CD14-positive monocyte (primary cell): Measurements from ENCODE around the gene AOPEP. TPM values are rescaled to one million over a fixed set of nuclear protein-coding genes. Genes with fewer than 3 reads are reported as not detected.

Source experiments
- DNase-seq, 3 donors: peaks; one replicate each; pipeline ENCODE4 v3.0.0-alpha.2; 2011 to 2022
- H2AFZ ChIP-seq: 2 replicates; pipeline ENCODE4 v1.6.0; 2012; ENCODE audit warnings: mild to moderate bottlenecking, low read depth, low read length, inconsistent platforms; ENCODE audit not compliant: insufficient read depth, poor library complexity, severe bottlenecking
- H3K27ac ChIP-seq, 2 donors: 1 replicate in 1 of 2; 2 replicates in 1 of 2; pipeline ENCODE4 v1.5.1; 2012 to 2013; ENCODE audit warnings: low read length in 2 of 2, control low read depth in 1 of 2, inconsistent platforms in 1 of 2, low read depth in 1 of 2, mild to moderate bottlenecking in 1 of 2
- H3K27me3 ChIP-seq, 2 donors: one replicate each; pipeline versions ENCODE4 v1.6.0 to v1.6.1; 2011 to 2013; ENCODE audit warnings: low read length in 2 of 2; ENCODE audit not compliant: control insufficient read depth in 2 of 2, insufficient read depth in 2 of 2
- H3K36me3 ChIP-seq, 2 donors: replicated peaks in 1 of 2; 1 replicate in 1 of 2; 2 replicates in 1 of 2; pipeline versions ENCODE4 v1.5.1 to v1.6.1; 2012 to 2013; ENCODE audit warnings: low read length in 2 of 2, control low read depth in 1 of 2, inconsistent platforms in 1 of 2, mild to moderate bottlenecking in 1 of 2; ENCODE audit not compliant: insufficient read depth in 2 of 2, control insufficient read depth in 1 of 2
- H3K4me1 ChIP-seq, 2 donors: 1 replicate in 1 of 2; 2 replicates in 1 of 2; pipeline versions ENCODE4 v1.5.1 to v1.6.1; 2012 to 2013; ENCODE audit warnings: low read length in 2 of 2, control low read depth in 1 of 2, inconsistent platforms in 1 of 2, mild to moderate bottlenecking in 1 of 2, moderate library complexity in 1 of 2; ENCODE audit not compliant: insufficient read depth in 2 of 2, control insufficient read depth in 1 of 2
- H3K4me2 ChIP-seq: replicated peaks from 2 replicates; pipeline ENCODE3; 2012; ENCODE audit warnings: low read length, moderate library complexity, mild to moderate bottlenecking; ENCODE audit not compliant: poor library complexity, severe bottlenecking; ENCODE audit errors: extremely low read depth
- H3K4me3 ChIP-seq, 3 experiments: fragments of 200-600 bp in 1 of 3; sonication (generic) in 1 of 3; replicated peaks in 1 of 3; 1 replicate in 2 of 3; 2 replicates in 1 of 3; pipeline ENCODE4 v1.5.1; 2011 to 2013; ENCODE audit warnings: low read length in 3 of 3, mild to moderate bottlenecking in 3 of 3, control low read depth in 2 of 3, low read depth in 2 of 3, inconsistent platforms in 1 of 3, moderate library complexity in 1 of 3
- H3K79me2 ChIP-seq: 2 replicates; pipeline ENCODE4 v1.6.0; 2012; ENCODE audit warnings: mild to moderate bottlenecking, control low read depth, inconsistent platforms, low read length, moderate library complexity; ENCODE audit not compliant: insufficient read depth
- H3K9ac ChIP-seq: 2 replicates; pipeline ENCODE4 v1.6.0; 2017; ENCODE audit warnings: low read length, mild to moderate bottlenecking; ENCODE audit not compliant: insufficient read depth, poor library complexity, severe bottlenecking
- H3K9me3 ChIP-seq, 2 donors: replicated peaks in 1 of 2; 1 replicate in 1 of 2; 2 replicates in 1 of 2; pipeline versions ENCODE4 v1.5.1 to v1.6.1; 2012 to 2013; ENCODE audit warnings: low read length in 2 of 2, control low read depth in 1 of 2; ENCODE audit not compliant: control insufficient read depth in 1 of 2, insufficient read depth in 1 of 2
- H4K20me1 ChIP-seq: 2 replicates; pipeline ENCODE4 v1.6.0; 2012; ENCODE audit warnings: mild to moderate bottlenecking, low read length, control low read depth, moderate library complexity; ENCODE audit not compliant: insufficient read depth
- H3K27ac Mint-ChIP-seq, 7 donors: one replicate each; pipeline ENCODE4 v1.8.0; 2020; ENCODE audit warnings: mild to moderate bottlenecking in 7 of 7, mixed read lengths in 7 of 7, moderate library complexity in 6 of 7, inconsistent platforms in 2 of 7
- H3K27me3 Mint-ChIP-seq, 3 donors: one replicate each; pipeline ENCODE4 v1.8.0; 2021 to 2022; ENCODE audit warnings: low read depth in 3 of 3, mild to moderate bottlenecking in 3 of 3, mixed read lengths in 3 of 3, moderate library complexity in 3 of 3, inconsistent platforms in 1 of 3
- H3K36me3 Mint-ChIP-seq, 2 donors: one replicate each; pipeline ENCODE4 v1.8.0; 2020; ENCODE audit warnings: mixed read lengths in 2 of 2, inconsistent platforms in 1 of 2, mild to moderate bottlenecking in 1 of 2
- H3K4me1 Mint-ChIP-seq: one replicate; pipeline ENCODE4 v1.8.0; 2020; ENCODE audit warnings: mild to moderate bottlenecking, mixed read lengths
- H3K4me3 Mint-ChIP-seq, 2 donors: one replicate each; pipeline ENCODE4 v1.8.0; 2020; ENCODE audit warnings: mild to moderate bottlenecking in 2 of 2, mixed read lengths in 2 of 2, moderate library complexity in 1 of 2
- H3K9me3 Mint-ChIP-seq, 7 donors: one replicate each; pipeline ENCODE4 v1.8.0; 2020 to 2022; ENCODE audit warnings: mixed read lengths in 7 of 7, mild to moderate bottlenecking in 6 of 7, moderate library complexity in 6 of 7, inconsistent platforms in 2 of 7
- CTCF ChIP-seq: fragments of 200-600 bp; IDR thresholded peaks from one replicate; pipeline ENCODE4 v1.8.0; 2022; ENCODE audit warnings: antibody characterized with exemption, mild to moderate bottlenecking
- WGBS: methylation state at CpG from one replicate; pipeline ENCODE4 v1.1.5; 2013; ENCODE audit warnings: missing lambda C conversion rate; ENCODE audit not compliant: insufficient coverage; 5-methylcytosine and 5-hydroxymethylcytosine counted together
- intact Hi-C, 2 donors: fragments of 100-400 bp; cut with micrococcal nuclease; formaldehyde crosslinking; loops; one replicate each; pipeline versions ENCODE4 v1.15.0 to v1.15.1; 2023
- polyA plus RNA-seq, 3 donors: library from polyadenylated mRNA; depleted of rRNA in 1 of 3; unstranded in 2 of 3; stranded (reverse) in 1 of 3; fragments of 300-500 nt in 2 of 3; fragments of >200 nt in 1 of 3; fragmentation: Illumina TruSeq in 2 of 3; gene quantifications; 1 replicate in 2 of 3; 2 replicates in 1 of 3; pipeline ENCODE4 v1.2.3, GENCODE V29; 2012 to 2021

AOPEP gene
- polyA plus RNA-seq, 3 donors, result 3.0 to 4.1 (median 3.1) TPM

- DNase-seq, result no peak
- Histone ChIP-seq H3K4me3 (no peak overlapping the region), H3K27me3 (no peaks in the 10 kb centered on the region), H3K9me3 (no peaks in the 10 kb centered on the region), H3K9ac (no peak overlapping the region), H3K27ac (no peak overlapping the region), H3K4me1 (no peaks in the 10 kb centered on the region), H3K4me2 (no peak overlapping the region), H3K79me2 (no peaks in the 10 kb centered on the region), H3K36me3 (no peaks in the 10 kb centered on the region), H2AFZ (no peak overlapping the region), H4K20me1 (no peaks in the 10 kb centered on the region)
- no CpG with 5 or more reads among the region's 4 CpGs for WGBS
- intact Hi-C loops, result no loop called here
- Mint-ChIP-seq H3K36me3 (peaks cover 0 to 3% of the 10 kb centered on the region in 2 donors), H3K27me3 (peaks cover 0 to 3% (median 2%) of the 10 kb centered on the region in 3 donors), H3K27ac (no peak overlapping the region), H3K9me3 (no peaks in the 10 kb centered on the region), H3K4me3 (no peak overlapping the region), H3K4me1 (no peaks in the 10 kb centered on the region)
- no peak for TF ChIP-seq CTCF
These were observed 303.8 kb downstream of the AOPEP start for GRCh38 chr9:95030344-95030743.

- Mint-ChIP-seq H3K4me1 (no peaks in the 10 kb centered on the region), H3K9me3 (no peaks in the 10 kb centered on the region), H3K36me3 (peaks cover 0 to 3% of the 10 kb centered on the region in 2 donors), H3K27me3 (peaks cover 0 to 3% (median 2%) of the 10 kb centered on the region in 3 donors), H3K27ac (no peak overlapping the region), H3K4me3 (no peak overlapping the region)
- Histone ChIP-seq H4K20me1 (no peaks in the 10 kb centered on the region), H2AFZ (no peak overlapping the region), H3K27me3 (no peaks in the 10 kb centered on the region), H3K9me3 (no peaks in the 10 kb centered on the region), H3K4me2 (no peak overlapping the region), H3K9ac (no peak overlapping the region), H3K27ac (no peak overlapping the region), H3K79me2 (no peaks in the 10 kb centered on the region), H3K4me3 (no peak overlapping the region), H3K4me1 (no peaks in the 10 kb centered on the region), H3K36me3 (no peaks in the 10 kb centered on the region)
- DNase-seq, result no peak
- WGBS, result no CpG with 5 or more reads among the region's 10 CpGs
- intact Hi-C loops, result no loop called here
- TF ChIP-seq CTCF, result no peak
These were observed 304.6 kb downstream of the AOPEP start for GRCh38 chr9:95030920-95031642.
